Measurements from ENCODE around the gene SLC44A3.
"Not testable (repeated sequence)": the region's sequence is repeated elsewhere in the genome, so short reads cannot be mapped to it uniquely, and the experiment has no call there.

SLC44A3 gene

GRCh38 chr1:94935476-94935875, 115.3 kb downstream of the SLC44A3 start:
- H3K9ac ChIP-seq (ENCODE audit: low read length in 5 of 5) = no peak overlapping the region
- H3K4me1 ChIP-seq (ENCODE audit: control insufficient read depth in 5 of 5, insufficient read depth in 5 of 5, low read length in 5 of 5) = peaks cover 0 to 10% (median 9%) of the 10 kb centered on the region in 5 donors
- H3K27ac ChIP-seq (ENCODE audit: low read depth, low read length) = no peak overlapping the region
- peaks cover 0 to 8% (median 5%) of the 10 kb centered on the region in 5 donors for H3K36me3 ChIP-seq (ENCODE audit: control insufficient read depth in 5 of 5, insufficient read depth in 5 of 5, low read length in 5 of 5)
- no peak overlapping the region for H3K4me3 ChIP-seq (ENCODE audit: low read depth in 1 of 5, low read length in 5 of 5)
- no peaks in the 10 kb centered on the region for H3K27me3 ChIP-seq (ENCODE audit: control insufficient read depth in 5 of 5, insufficient read depth in 4 of 5, low read length in 5 of 5)
- no peaks in the 10 kb centered on the region for H3K9me3 ChIP-seq (ENCODE audit: control insufficient read depth in 5 of 5, low read length in 5 of 5)

GRCh38 chr1:94936861-94937620, 116.9 kb downstream of the SLC44A3 start:
- Histone ChIP-seq H3K36me3 (ENCODE audit: control insufficient read depth in 5 of 5, insufficient read depth in 5 of 5, low read length in 5 of 5) (peaks cover 0 to 8% (median 5%) of the 10 kb centered on the region in 5 donors), H3K9ac (ENCODE audit: low read length in 5 of 5) (no peak overlapping the region), H3K4me3 (ENCODE audit: low read depth in 1 of 5, low read length in 5 of 5) (no peak overlapping the region), H3K27me3 (ENCODE audit: control insufficient read depth in 5 of 5, insufficient read depth in 4 of 5, low read length in 5 of 5) (no peaks in the 10 kb centered on the region), H3K4me1 (ENCODE audit: control insufficient read depth in 5 of 5, insufficient read depth in 5 of 5, low read length in 5 of 5) (peaks cover 0 to 10% (median 9%) of the 10 kb centered on the region in 5 donors), H3K9me3 (ENCODE audit: control insufficient read depth in 5 of 5, low read length in 5 of 5) (no peaks in the 10 kb centered on the region), H3K27ac (ENCODE audit: low read depth, low read length) (no peak overlapping the region)

DNA sequence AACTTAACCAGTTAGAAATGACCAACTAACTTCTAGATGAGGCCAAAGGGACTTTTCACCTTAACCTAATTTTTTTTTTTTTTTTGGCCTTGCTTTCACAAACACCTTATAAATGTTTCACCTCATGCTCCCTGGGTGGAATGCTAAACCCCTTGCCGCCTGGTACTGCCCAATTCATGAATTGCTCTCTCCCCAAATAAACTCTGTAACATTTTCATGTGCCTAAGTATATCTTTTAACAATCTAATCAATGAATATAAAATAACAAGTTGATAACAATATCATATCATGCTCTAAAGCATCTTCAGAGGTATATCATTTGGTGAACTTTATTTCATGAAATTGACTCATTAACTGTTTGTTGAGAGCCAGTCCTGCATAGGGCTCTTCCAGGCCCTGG, 117.7 kb downstream of the SLC44A3 start:
- H3K27me3 ChIP-seq (ENCODE audit: control insufficient read depth in 5 of 5, insufficient read depth in 4 of 5, low read length in 5 of 5) = no peaks in the 10 kb centered on the region

DNA sequence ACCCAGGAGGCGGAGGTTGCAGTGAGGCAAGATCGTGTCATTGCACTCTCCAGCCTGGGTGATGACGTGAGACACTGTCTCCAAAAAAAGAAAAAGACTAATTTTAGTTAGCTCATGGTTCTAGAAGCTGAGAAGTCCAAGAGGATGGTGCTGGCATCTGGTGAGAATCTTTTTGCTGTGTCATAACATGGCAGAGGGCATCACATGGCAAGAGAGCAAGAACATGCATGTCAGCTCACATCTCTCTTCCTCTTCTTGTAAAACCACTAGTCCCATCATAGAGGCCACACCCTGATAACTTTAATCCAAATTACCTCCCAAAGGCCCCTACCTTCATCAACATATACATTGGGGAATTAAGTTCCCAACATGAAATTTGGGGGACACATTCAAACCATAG, 120.6 kb downstream of the SLC44A3 start:
- Histone ChIP-seq H3K27me3 (ENCODE audit: control insufficient read depth in 5 of 5, insufficient read depth in 4 of 5, low read length in 5 of 5) (no peaks in the 10 kb centered on the region), H3K4me3 (ENCODE audit: low read depth in 1 of 5, low read length in 5 of 5) (no peak overlapping the region), H3K4me1 (ENCODE audit: control insufficient read depth in 5 of 5, insufficient read depth in 5 of 5, low read length in 5 of 5) (peaks cover 0 to 10% (median 9%) of the 10 kb centered on the region in 5 donors), H3K9me3 (ENCODE audit: control insufficient read depth in 5 of 5, low read length in 5 of 5) (no peaks in the 10 kb centered on the region), H3K36me3 (ENCODE audit: control insufficient read depth in 5 of 5, insufficient read depth in 5 of 5, low read length in 5 of 5) (no peaks in the 10 kb centered on the region), H3K27ac (ENCODE audit: low read depth, low read length) (no peak overlapping the region), H3K9ac (ENCODE audit: low read length in 5 of 5) (no peak overlapping the region)

More for the DNA sequence above, 117.7 kb downstream of the SLC44A3 start:
- H3K27ac ChIP-seq (ENCODE audit: low read depth, low read length) = no peak overlapping the region
- H3K9me3 ChIP-seq (ENCODE audit: control insufficient read depth in 5 of 5, low read length in 5 of 5) = no peaks in the 10 kb centered on the region
- H3K4me1 ChIP-seq (ENCODE audit: control insufficient read depth in 5 of 5, insufficient read depth in 5 of 5, low read length in 5 of 5) = peaks cover 0 to 10% (median 9%) of the 10 kb centered on the region in 5 donors
- H3K9ac ChIP-seq (ENCODE audit: low read length in 5 of 5) = no peak overlapping the region
- H3K4me3 ChIP-seq (ENCODE audit: low read depth in 1 of 5, low read length in 5 of 5) = no peak overlapping the region
- peaks cover 0 to 7% (median 4%) of the 10 kb centered on the region in 5 donors for H3K36me3 ChIP-seq (ENCODE audit: control insufficient read depth in 5 of 5, insufficient read depth in 5 of 5, low read length in 5 of 5)

- H3K9me3 ChIP-seq (ENCODE audit: control insufficient read depth in 5 of 5, low read length in 5 of 5); H3K9ac ChIP-seq (ENCODE audit: low read length in 5 of 5); H3K27ac ChIP-seq (ENCODE audit: low read depth, low read length); H3K27me3 ChIP-seq (ENCODE audit: control insufficient read depth in 5 of 5, insufficient read depth in 4 of 5, low read length in 5 of 5); H3K36me3 ChIP-seq (ENCODE audit: control insufficient read depth in 5 of 5, insufficient read depth in 5 of 5, low read length in 5 of 5); H3K4me3 ChIP-seq (ENCODE audit: low read depth in 1 of 5, low read length in 5 of 5): not testable (repeated sequence)
- peaks cover 0 to 11% (median 6%) of the 10 kb centered on the region in 5 donors for H3K4me1 ChIP-seq (ENCODE audit: control insufficient read depth in 5 of 5, insufficient read depth in 5 of 5, low read length in 5 of 5)
Measured at GRCh38 chr1:94941480-94941879, 121.3 kb downstream of the SLC44A3 start.

DNA sequence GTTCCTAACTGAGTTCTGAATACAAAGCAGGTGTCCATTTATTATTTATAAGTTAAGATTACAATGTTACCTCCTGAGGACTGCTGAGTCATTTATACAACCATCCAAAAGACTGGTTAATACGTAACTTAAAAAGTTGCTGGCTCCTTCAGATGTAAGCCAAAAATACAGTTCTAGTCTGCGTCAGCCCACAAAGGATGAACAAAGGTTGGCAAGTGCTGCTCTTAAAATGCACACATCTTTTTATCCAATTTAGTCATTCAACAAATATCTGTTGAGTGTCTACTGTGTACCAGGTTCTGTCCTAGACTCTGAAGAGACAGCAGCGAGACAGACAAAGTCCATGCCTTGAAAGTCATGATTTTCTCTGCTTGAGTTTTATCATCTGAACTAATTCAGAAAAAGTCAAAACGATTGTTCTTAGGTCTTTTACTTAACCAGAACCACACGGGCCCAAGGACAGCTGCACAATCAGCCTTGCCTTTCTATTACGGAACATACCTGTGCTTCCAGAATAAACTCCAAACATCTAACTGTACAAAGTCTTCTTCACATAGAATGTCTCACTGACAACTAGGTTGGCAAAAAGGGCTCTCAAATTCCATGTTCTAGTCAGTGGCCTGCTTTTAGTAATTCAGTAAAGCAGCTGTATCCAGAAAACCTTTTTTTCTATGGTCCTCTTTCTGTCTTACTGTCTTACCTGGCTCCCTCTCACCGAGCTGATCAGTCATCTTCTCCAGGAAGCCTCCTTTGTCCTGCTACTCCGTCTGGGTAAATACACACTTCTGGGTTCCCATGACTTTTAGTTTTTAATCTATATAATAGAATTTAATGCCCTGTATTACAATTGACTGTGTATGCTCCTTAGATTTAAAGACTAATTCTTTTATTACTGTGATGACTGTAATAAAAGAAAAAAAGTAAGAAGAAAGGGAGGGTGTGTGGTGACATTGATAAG, 122.3 kb downstream of the SLC44A3 start:
- Histone ChIP-seq H3K27ac (ENCODE audit: low read depth, low read length) (no peak overlapping the region), H3K4me3 (ENCODE audit: low read depth in 1 of 5, low read length in 5 of 5) (no peak overlapping the region), H3K27me3 (ENCODE audit: control insufficient read depth in 5 of 5, insufficient read depth in 4 of 5, low read length in 5 of 5) (no peaks in the 10 kb centered on the region), H3K9me3 (ENCODE audit: control insufficient read depth in 5 of 5, low read length in 5 of 5) (no peaks in the 10 kb centered on the region), H3K4me1 (ENCODE audit: control insufficient read depth in 5 of 5, insufficient read depth in 5 of 5, low read length in 5 of 5) (peaks cover 0 to 17% (median 9%) of the 10 kb centered on the region in 5 donors), H3K9ac (ENCODE audit: low read length in 5 of 5) (no peak overlapping the region), H3K36me3 (ENCODE audit: control insufficient read depth in 5 of 5, insufficient read depth in 5 of 5, low read length in 5 of 5) (no peaks in the 10 kb centered on the region)

Measured in subcutaneous abdominal adipose tissue (tissue), 5 donors.